H1 (cell line): ENCODE data around the gene LTA4H. TPM values are rescaled to one million over a fixed set of nuclear protein-coding genes. Genes with fewer than 3 reads are reported as not detected.

ENCODE experiments used
- ASH2L ChIP-seq: fragments of 200-600, 300-600 bp; sonication (generic); IDR thresholded peaks from one replicate; pipeline ENCODE4 v1.7.1; 2017; ENCODE audit warnings: low read length
- CREB1 ChIP-seq: IDR thresholded peaks from 2 replicates; pipeline ENCODE4 v1.6.1; 2012; ENCODE audit warnings: inconsistent platforms
- CTBP2 ChIP-seq: IDR thresholded peaks from 2 replicates; pipeline ENCODE4 v1.7.0; 2011; ENCODE audit warnings: borderline replicate concordance, mild to moderate bottlenecking, moderate library complexity, mixed read lengths, low read length; ENCODE audit not compliant: insufficient read depth, insufficient read length
- EP300 ChIP-seq, 2 experiments: IDR thresholded peaks; 1 replicate in 1 of 2; 2 replicates in 1 of 2; pipeline ENCODE4 v1.6.1; 2011 to 2012; ENCODE audit warnings: low read depth in 2 of 2, low read length in 2 of 2, mild to moderate bottlenecking in 2 of 2, borderline replicate concordance in 1 of 2, inconsistent platforms in 1 of 2, moderate library complexity in 1 of 2
- MAX ChIP-seq: IDR thresholded peaks from 2 replicates; pipeline ENCODE4 v1.6.1; 2012; ENCODE audit warnings: inconsistent platforms
- SP4 ChIP-seq: IDR thresholded peaks from 2 replicates; pipeline ENCODE4 v1.6.1; 2012; ENCODE audit warnings: low read length, inconsistent platforms
- USF2 ChIP-seq: IDR thresholded peaks from 2 replicates; pipeline ENCODE4 v1.6.1; 2011; ENCODE audit warnings: low read length, improper control_type of control experiment
- polyA plus RNA-seq, 7 experiments: library from polyadenylated mRNA; depleted of rRNA in 3 of 7; stranded (reverse) in 5 of 7; unstranded in 2 of 7; fragments of >200 nt in 5 of 7; fragments of 200-250 nt in 2 of 7; gene quantifications; 1 replicate in 5 of 7; 2 replicates in 1 of 7; 4 replicates in 1 of 7; pipeline versions ENCODE4 v1.2.1 to v1.2.3, GENCODE V29; 2011 to 2013; ENCODE audit warnings: missing spikeins in 2 of 7, mixed read lengths in 2 of 7
- total RNA-seq: library from RNA; stranded (reverse); fragmentation: NEBNext Ultra II Directional; extraction: Animal tissue kit (Norgen Biotek cat#: 25700); gene quantifications from 2 replicates; pipeline ENCODE4 v1.2.1, GENCODE V29; 2021

Gene LTA4H
- total and polyA plus RNA-seq, 2 of the 8 experiments (the other 6 are each of a cell fraction or from before 2014, with no cell fraction given): 106 to 167 TPM

DNA sequence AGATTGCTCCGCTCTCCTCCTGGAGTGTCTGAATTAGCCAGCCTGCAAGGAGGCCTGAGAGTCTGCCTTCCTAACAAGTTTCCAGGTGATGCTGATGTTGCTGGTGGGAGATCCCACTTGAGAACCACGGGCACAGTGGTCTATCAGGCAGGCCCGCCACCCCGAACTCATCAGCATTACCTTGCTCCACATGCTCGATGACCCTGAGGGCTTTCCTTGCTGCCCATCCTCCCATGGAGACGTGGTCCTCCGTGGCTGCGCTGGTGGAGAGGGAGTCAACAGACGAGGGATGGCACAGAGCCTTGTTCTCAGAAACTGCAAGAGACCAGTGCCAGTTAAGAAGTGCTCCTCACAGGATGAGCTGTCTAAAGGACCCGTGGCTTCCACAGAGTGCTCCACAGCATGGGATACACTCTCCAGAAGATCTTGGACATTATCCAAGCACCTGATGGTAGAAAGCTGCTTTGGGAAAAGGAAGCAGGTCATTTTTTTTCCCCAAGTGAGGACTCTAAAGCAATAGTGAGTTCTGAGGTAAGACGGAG is 57.6 kb downstream of the LTA4H start (continued):
- TF ChIP-seq EP300 (IDR thresholded peaks at IDR 0.05; ENCODE audit: borderline replicate concordance in 1 of 2, low read depth in 2 of 2, low read length in 2 of 2) (no peak), ASH2L (no peak), USF2 (no peak), SP4 (no peak), CREB1 (no peak), MAX (no peak), CTBP2 (no peak)
